22Rv1 (cell line): ENCODE results near the gene GSX2.
"Not testable (repeated sequence)": the region's sequence is repeated elsewhere in the genome, so short reads cannot be mapped to it uniquely, and the experiment has no call there.

Experiments
- H3K27ac ChIP-seq: fragments of 450-650 bp; 2 replicates; pipeline ENCODE4 v1.5.1; 2017
- CTCF ChIP-seq: fragments of 450-650 bp; IDR thresholded peaks from 2 replicates; pipeline ENCODE4 v1.5.1; 2017; ENCODE audit warnings: mild to moderate bottlenecking
- ZFX ChIP-seq: fragments of 450-650 bp; IDR thresholded peaks from 2 replicates; pipeline ENCODE4 v1.6.1; 2017; ENCODE audit warnings: antibody characterized with exemption, borderline replicate concordance

GSX2 gene

GRCh38 chr4:54099748-54100574, at the start of gene GSX2:
GSX2 (plus strand) TSS chr4:54100163; CDS start chr4:54100345, 182 bp downstream.
- H3K27ac ChIP-seq: no peak within 1 kb of the TSS
- TF ChIP-seq ZFX: no peak
- TF ChIP-seq CTCF: no peak

- H3K27ac ChIP-seq: no peak overlapping the region
- TF ChIP-seq ZFX (no peak), CTCF (no peak)
These were observed 49.6 kb upstream of the GSX2 start for GRCh38 chr4:54050214-54050904.

GRCh38 chr4:54053322-54053721, 46.6 kb upstream of the GSX2 start:
- H3K27ac ChIP-seq: not testable (repeated sequence)

GRCh38 chr4:54054501-54054900, 45.5 kb upstream of the GSX2 start:
- no peak for TF ChIP-seq ZFX
- H3K27ac ChIP-seq: no peak overlapping the region

GRCh38 chr4:54055494-54055893, 44.5 kb upstream of the GSX2 start:
- TF ChIP-seq CTCF (no peak), ZFX (no peak)

GRCh38 chr4:54056360-54056759, 43.6 kb upstream of the GSX2 start:
- no peak for TF ChIP-seq ZFX
- no peak overlapping the region for H3K27ac ChIP-seq

More at GRCh38 chr4:54055494-54055893, 44.5 kb upstream of the GSX2 start:
- H3K27ac ChIP-seq: no peak overlapping the region

GRCh38 chr4:54058171-54058570, 41.8 kb upstream of the GSX2 start:
- no peak overlapping the region for H3K27ac ChIP-seq
- TF ChIP-seq CTCF (no peak), ZFX (no peak)

GRCh38 chr4:54060116-54060515, 39.8 kb upstream of the GSX2 start:
- no peak for TF ChIP-seq ZFX
- no peak overlapping the region for H3K27ac ChIP-seq

- H3K27ac ChIP-seq: no peak overlapping the region
- TF ChIP-seq ZFX: no peak
- no peak for TF ChIP-seq CTCF
These were observed 38.9 kb upstream of the GSX2 start for GRCh38 chr4:54061067-54061466.
